ENCODE measurements around the gene INF2.

Gene INF2

DNA sequence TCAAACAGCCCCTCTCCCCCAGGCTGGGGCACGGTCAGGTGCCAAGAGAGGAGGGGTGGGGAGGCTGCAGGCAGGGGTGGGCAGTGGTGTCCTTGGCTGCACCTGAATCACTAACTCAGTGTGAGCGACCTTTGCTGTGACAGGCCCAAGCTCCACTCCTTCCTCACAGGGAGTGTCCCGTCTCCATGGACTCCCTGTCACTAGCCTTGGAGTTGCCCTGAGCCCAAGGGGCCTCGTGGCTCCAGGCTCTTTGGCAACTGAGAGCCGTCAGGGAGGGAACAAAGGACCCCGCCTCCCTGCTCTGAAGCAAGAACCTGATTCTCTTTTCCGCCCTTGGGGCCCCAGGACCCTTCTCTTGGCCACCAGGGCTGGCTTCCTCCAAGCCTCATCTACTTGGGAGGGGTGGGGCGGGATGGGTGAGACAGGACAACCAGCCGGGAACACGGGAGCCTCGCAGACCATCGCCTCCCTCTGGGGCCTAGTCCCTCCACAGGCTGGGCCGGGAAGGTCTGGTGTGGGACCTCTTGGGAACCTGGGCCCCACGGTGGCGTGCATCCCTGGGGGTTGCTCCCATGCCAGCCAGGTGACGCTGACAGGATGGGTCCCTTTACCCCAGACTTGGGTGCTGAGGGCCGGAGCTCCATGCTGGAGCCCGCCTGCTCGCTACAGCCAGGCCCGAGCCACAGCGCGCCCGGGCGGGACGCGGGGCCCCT is 33.7 kb downstream of the INF2 start:
- no peak for TF ChIP-seq RARB (CRISPR knock-in tag; IDR thresholded peaks at IDR 0.05)
- no peak for TF ChIP-seq ZNF70 (CRISPR knock-in tag; IDR thresholded peaks at IDR 0.05)
- no peak for TF ChIP-seq TSHZ2 (CRISPR knock-in tag; IDR thresholded peaks at IDR 0.05)
- TF ChIP-seq CSRNP3 (CRISPR knock-in tag; IDR thresholded peaks at IDR 0.05): no peak
- TF ChIP-seq ZNF565 (CRISPR knock-in tag; conservative IDR thresholded peaks at IDR 0.05; ENCODE audit: low read depth): no peak
- TF ChIP-seq ISL1 (CRISPR knock-in tag; IDR thresholded peaks at IDR 0.05): no peak
- no peak for TF ChIP-seq GLIS3 (CRISPR knock-in tag; IDR thresholded peaks at IDR 0.05)
- TF ChIP-seq, protein P1, sequence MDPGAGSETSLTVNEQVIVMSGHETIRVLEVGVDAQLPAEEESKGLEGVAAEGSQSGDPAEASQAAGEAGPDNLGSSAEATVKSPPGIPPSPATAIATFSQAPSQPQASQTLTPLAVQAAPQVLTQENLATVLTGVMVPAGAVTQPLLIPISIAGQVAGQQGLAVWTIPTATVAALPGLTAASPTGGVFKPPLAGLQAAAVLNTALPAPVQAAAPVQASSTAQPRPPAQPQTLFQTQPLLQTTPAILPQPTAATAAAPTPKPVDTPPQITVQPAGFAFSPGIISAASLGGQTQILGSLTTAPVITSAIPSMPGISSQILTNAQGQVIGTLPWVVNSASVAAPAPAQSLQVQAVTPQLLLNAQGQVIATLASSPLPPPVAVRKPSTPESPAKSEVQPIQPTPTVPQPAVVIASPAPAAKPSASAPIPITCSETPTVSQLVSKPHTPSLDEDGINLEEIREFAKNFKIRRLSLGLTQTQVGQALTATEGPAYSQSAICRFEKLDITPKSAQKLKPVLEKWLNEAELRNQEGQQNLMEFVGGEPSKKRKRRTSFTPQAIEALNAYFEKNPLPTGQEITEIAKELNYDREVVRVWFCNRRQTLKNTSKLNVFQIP (CRISPR knock-in tag; IDR thresholded peaks at IDR 0.05; ENCODE audit: borderline replicate concordance, low read depth): no peak
- TF ChIP-seq ZFP3 (CRISPR knock-in tag; IDR thresholded peaks at IDR 0.05): no peak
- TF ChIP-seq ZNF8 (CRISPR knock-in tag; IDR thresholded peaks at IDR 0.05): no peak
- TF ChIP-seq CSDC2 (CRISPR knock-in tag; IDR thresholded peaks at IDR 0.05): no peak
- TF ChIP-seq PPARA (CRISPR knock-in tag; IDR thresholded peaks at IDR 0.05; ENCODE audit: borderline replicate concordance): no peak
- no peak for TF ChIP-seq ZC3H10 (CRISPR knock-in tag; IDR thresholded peaks at IDR 0.05)
- TF ChIP-seq BACH2 (CRISPR knock-in tag; IDR thresholded peaks at IDR 0.05; ENCODE audit: borderline replicate concordance): no peak
- TF ChIP-seq ZFP30 (CRISPR knock-in tag; IDR thresholded peaks at IDR 0.05): no peak
- TF ChIP-seq TOX (CRISPR knock-in tag; IDR thresholded peaks at IDR 0.05; ENCODE audit: borderline replicate concordance): no peak
- TF ChIP-seq OSR1 (CRISPR knock-in tag; IDR thresholded peaks at IDR 0.05): no peak
- TF ChIP-seq, protein P2, sequence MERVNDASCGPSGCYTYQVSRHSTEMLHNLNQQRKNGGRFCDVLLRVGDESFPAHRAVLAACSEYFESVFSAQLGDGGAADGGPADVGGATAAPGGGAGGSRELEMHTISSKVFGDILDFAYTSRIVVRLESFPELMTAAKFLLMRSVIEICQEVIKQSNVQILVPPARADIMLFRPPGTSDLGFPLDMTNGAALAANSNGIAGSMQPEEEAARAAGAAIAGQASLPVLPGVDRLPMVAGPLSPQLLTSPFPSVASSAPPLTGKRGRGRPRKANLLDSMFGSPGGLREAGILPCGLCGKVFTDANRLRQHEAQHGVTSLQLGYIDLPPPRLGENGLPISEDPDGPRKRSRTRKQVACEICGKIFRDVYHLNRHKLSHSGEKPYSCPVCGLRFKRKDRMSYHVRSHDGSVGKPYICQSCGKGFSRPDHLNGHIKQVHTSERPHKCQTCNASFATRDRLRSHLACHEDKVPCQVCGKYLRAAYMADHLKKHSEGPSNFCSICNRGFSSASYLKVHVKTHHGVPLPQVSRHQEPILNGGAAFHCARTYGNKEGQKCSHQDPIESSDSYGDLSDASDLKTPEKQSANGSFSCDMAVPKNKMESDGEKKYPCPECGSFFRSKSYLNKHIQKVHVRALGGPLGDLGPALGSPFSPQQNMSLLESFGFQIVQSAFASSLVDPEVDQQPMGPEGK (CRISPR knock-in tag; IDR thresholded peaks at IDR 0.05; ENCODE audit: borderline replicate concordance): no peak
- no peak for ATAC-seq

- peak; percentile 72 for ATAC-seq
- TF ChIP-seq PPARA (CRISPR knock-in tag; IDR thresholded peaks at IDR 0.05; ENCODE audit: borderline replicate concordance) (no peak), ZNF565 (CRISPR knock-in tag; conservative IDR thresholded peaks at IDR 0.05; ENCODE audit: low read depth) (no peak), CSRNP3 (CRISPR knock-in tag; IDR thresholded peaks at IDR 0.05) (no peak), SNAI2 (CRISPR knock-in tag; IDR thresholded peaks at IDR 0.05) (no peak), BACH2 (CRISPR knock-in tag; IDR thresholded peaks at IDR 0.05; ENCODE audit: borderline replicate concordance) (no peak), ISL1 (CRISPR knock-in tag; IDR thresholded peaks at IDR 0.05) (no peak)
- TF ChIP-seq, protein P2 (CRISPR knock-in tag; IDR thresholded peaks at IDR 0.05; ENCODE audit: borderline replicate concordance): no peak
These were observed 34.4 kb downstream of the INF2 start, which contains the start of gene ADSS1 for GRCh38 chr14:104723651-104724406. ADSS1 (plus strand) TSS chr14:104724229; CDS start chr14:104724271, 42 bp downstream.

All from SK-N-SH treated with all-trans-retinoic acid at 6 μM for 48 hours (cell line).